H1 (cell line): ENCODE measurements around the gene LGALS1. TPM values are rescaled to one million over a fixed set of nuclear protein-coding genes. Genes with fewer than 3 reads are reported as not detected.
"Not testable (repeated sequence)": the region's sequence is repeated elsewhere in the genome, so short reads cannot be mapped to it uniquely, and the experiment has no call there.

Source experiments
- CTCF ChIA-PET: fragments of 300-600 bp; sonication (Branson Sonifier 250); formaldehyde crosslinking; loops from one replicate; lab custom pipeline; 2021; ENCODE audit not compliant: partially characterized antibody; lab: Charles Lee
- POLR2A ChIA-PET: fragments of 300-600 bp; sonication (Branson Sonifier 250); formaldehyde crosslinking; loops from one replicate; lab custom pipeline; 2021; ENCODE audit warnings: inconsistent platforms; ENCODE audit not compliant: partially characterized antibody; lab: Charles Lee
- DNase-seq, 2 experiments: peaks; one replicate each; pipeline versions ENCODE4 v3.0.0 to v3.0.0-alpha.2; 2010 to 2022; ENCODE audit warnings: low spot score in 2 of 2, low read depth in 1 of 2, mixed read lengths in 1 of 2
- FAIRE-seq: peaks from 2 replicates; lab custom pipeline; 2011; peaks lifted over from hg19 to GRCh38; lab: Jason Lieb, UNC
- H2AFZ ChIP-seq: 2 replicates; pipeline ENCODE4 v1.8.1; 2012; ENCODE audit warnings: low read length, inconsistent platforms
- H2AK5ac ChIP-seq: 2 replicates; pipeline ENCODE4 v1.6.1; 2013; ENCODE audit warnings: low read depth, low read length
- H2BK120ac ChIP-seq: replicated peaks from 2 replicates; pipeline ENCODE3; 2013; ENCODE audit warnings: low read depth, low read length, inconsistent platforms
- H2BK12ac ChIP-seq: 2 replicates; pipeline ENCODE4 v1.6.1; 2013; ENCODE audit warnings: low read depth, low read length
- H2BK15ac ChIP-seq: 2 replicates; pipeline ENCODE4 v1.6.1; 2013; ENCODE audit warnings: low read length
- H2BK20ac ChIP-seq: 2 replicates; pipeline ENCODE4 v1.6.1; 2013; ENCODE audit warnings: low read length
- H2BK5ac ChIP-seq: 2 replicates; pipeline ENCODE4 v1.6.1; 2013; ENCODE audit warnings: low read depth, low read length
- H3K14ac ChIP-seq: 2 replicates; pipeline ENCODE4 v1.6.1; 2013; ENCODE audit warnings: inconsistent platforms; ENCODE audit not compliant: insufficient read length
- H3K18ac ChIP-seq: 2 replicates; pipeline ENCODE4 v1.6.1; 2013; ENCODE audit warnings: low read length; ENCODE audit errors: extremely low read depth
- H3K23ac ChIP-seq: 2 replicates; pipeline ENCODE4 v1.6.1; 2013; ENCODE audit warnings: inconsistent platforms; ENCODE audit not compliant: insufficient read length
- H3K23me2 ChIP-seq: 2 replicates; pipeline ENCODE4 v1.6.1; 2013; ENCODE audit warnings: low read depth, low read length
- H3K27ac ChIP-seq: 2 replicates; pipeline ENCODE4 v1.6.1; 2011; ENCODE audit warnings: low read depth, low read length, inconsistent platforms
- H3K27me3 ChIP-seq, 4 experiments: replicated peaks in 1 of 4; 1 replicate in 1 of 4; 2 replicates in 3 of 4; pipeline versions ENCODE4 v1.6.1 to v1.8.1; 2011 to 2013; ENCODE audit warnings: low read length in 3 of 4, mild to moderate bottlenecking in 3 of 4, inconsistent platforms in 2 of 4, mixed read lengths in 2 of 4, moderate library complexity in 1 of 4; ENCODE audit not compliant: control insufficient read depth in 3 of 4, insufficient read depth in 3 of 4; ENCODE audit errors: extremely low read depth in 1 of 4
- H3K36me3 ChIP-seq, 4 experiments: 2 replicates each; pipeline versions ENCODE4 v1.6.1 to v1.8.1; 2011 to 2013; ENCODE audit warnings: mild to moderate bottlenecking in 4 of 4, low read length in 3 of 4, moderate library complexity in 2 of 4, control low read depth in 1 of 4, inconsistent platforms in 1 of 4; ENCODE audit not compliant: insufficient read depth in 4 of 4, control insufficient read depth in 2 of 4
- H3K4ac ChIP-seq: replicated peaks from 2 replicates; pipeline ENCODE3; 2013; ENCODE audit warnings: low read length, low read depth, mixed read lengths, inconsistent platforms; ENCODE audit not compliant: insufficient read length
- H3K4me1 ChIP-seq, 4 experiments: replicated peaks in 1 of 4; 1 replicate in 1 of 4; 2 replicates in 3 of 4; pipeline versions ENCODE4 v1.6.1 to v1.8.1; 2011 to 2013; ENCODE audit warnings: low read length in 3 of 4, inconsistent platforms in 2 of 4, mixed read lengths in 1 of 4; ENCODE audit not compliant: insufficient read depth in 4 of 4, control insufficient read depth in 3 of 4
- H3K4me2 ChIP-seq, 2 experiments: 2 replicates each; pipeline versions ENCODE4 v1.6.1 to v1.8.1; 2011 to 2013; ENCODE audit warnings: low read depth in 2 of 2, low read length in 2 of 2, control low read depth in 1 of 2, inconsistent platforms in 1 of 2, mild to moderate bottlenecking in 1 of 2; ENCODE audit not compliant: insufficient read depth in 1 of 2
- H3K4me3 ChIP-seq, 4 experiments: fragments of 200-600, 300-600 bp in 1 of 4; sonication (generic), shearing (Covaris generic), sonication (Bioruptor Twin) in 1 of 4; 2 replicates each; pipeline versions ENCODE4 v1.5.1 to v1.8.1; 2011 to 2016; ENCODE audit warnings: low read length in 4 of 4, low read depth in 3 of 4, control low read depth in 2 of 4, inconsistent platforms in 2 of 4, mild to moderate bottlenecking in 2 of 4, mixed read lengths in 1 of 4, moderate library complexity in 1 of 4; ENCODE audit not compliant: insufficient read depth in 2 of 4; ENCODE audit errors: extremely low read depth in 1 of 4
- H3K56ac ChIP-seq: replicated peaks from 2 replicates; pipeline ENCODE3; 2013; ENCODE audit warnings: low read depth, mild to moderate bottlenecking, mixed read lengths, low read length, inconsistent platforms; ENCODE audit not compliant: insufficient read length
- H3K79me1 ChIP-seq: 2 replicates; pipeline ENCODE4 v1.6.1; 2013; ENCODE audit warnings: low read depth, low read length, control low read depth
- H3K79me2 ChIP-seq, 2 experiments: 2 replicates each; pipeline versions ENCODE4 v1.6.1 to v1.8.1; 2012 to 2013; ENCODE audit warnings: low read length in 2 of 2, mild to moderate bottlenecking in 2 of 2, inconsistent platforms in 1 of 2; ENCODE audit not compliant: insufficient read depth in 2 of 2, control insufficient read depth in 1 of 2
- H3K9ac ChIP-seq, 4 experiments: replicated peaks in 1 of 4; 1 replicate in 1 of 4; 2 replicates in 3 of 4; pipeline versions ENCODE4 v1.6.1 to v1.8.1; 2011 to 2013; ENCODE audit warnings: low read depth in 3 of 4, low read length in 3 of 4, control low read depth in 2 of 4, mild to moderate bottlenecking in 2 of 4, moderate library complexity in 2 of 4, inconsistent platforms in 1 of 4; ENCODE audit errors: extremely low read depth in 1 of 4
- H3K9me3 ChIP-seq, 2 experiments: 2 replicates each; pipeline versions ENCODE4 v1.6.1 to v1.8.1; 2012 to 2013; ENCODE audit warnings: mild to moderate bottlenecking in 2 of 2, moderate library complexity in 2 of 2, control low read depth in 1 of 2, inconsistent platforms in 1 of 2, low read depth in 1 of 2, low read length in 1 of 2, mixed read lengths in 1 of 2; ENCODE audit not compliant: insufficient read depth in 2 of 2
- H4K20me1 ChIP-seq, 2 experiments: replicated peaks in 1 of 2; 2 replicates each; pipeline versions ENCODE3 to v1.8.1; 2011 to 2013; ENCODE audit warnings: inconsistent platforms in 2 of 2, low read length in 2 of 2, mild to moderate bottlenecking in 1 of 2; ENCODE audit not compliant: insufficient read depth in 2 of 2, control insufficient read depth in 1 of 2
- H4K5ac ChIP-seq: 2 replicates; pipeline ENCODE4 v1.6.1; 2013; ENCODE audit warnings: low read length, low read depth, mixed read lengths, inconsistent platforms; ENCODE audit not compliant: insufficient read length
- H4K8ac ChIP-seq: 2 replicates; pipeline ENCODE4 v1.8.0; 2013; ENCODE audit warnings: mild to moderate bottlenecking, moderate library complexity, low read length, inconsistent platforms; ENCODE audit not compliant: insufficient read depth; ENCODE audit errors: extremely low read depth
- H4K91ac ChIP-seq: replicated peaks from 2 replicates; pipeline ENCODE3; 2013; ENCODE audit warnings: low read length, mixed read lengths, inconsistent platforms; ENCODE audit not compliant: insufficient read length
- WGBS, 2 experiments: shearing (Covaris generic) in 1 of 2; methylation state at CpG; one replicate each; pipeline versions ENCODE4 v1.1.6 to v1.1.7; 2013 to 2015; ENCODE audit warnings: low lambda C conversion rate in 2 of 2, mixed read lengths in 2 of 2, inconsistent platforms in 1 of 2, low coverage in 1 of 2, missing lambda C conversion rate in 1 of 2; ENCODE audit not compliant: insufficient replicate concordance in 2 of 2, insufficient coverage in 1 of 2, insufficient read length in 1 of 2; ENCODE audit errors: extremely low coverage in 1 of 2, missing lambda C conversion rate in 1 of 2; 5-methylcytosine and 5-hydroxymethylcytosine counted together
- polyA plus RNA-seq, 7 experiments: library from polyadenylated mRNA; depleted of rRNA in 3 of 7; stranded (reverse) in 5 of 7; unstranded in 2 of 7; fragments of >200 nt in 5 of 7; fragments of 200-250 nt in 2 of 7; gene quantifications; 1 replicate in 5 of 7; 2 replicates in 1 of 7; 4 replicates in 1 of 7; pipeline versions ENCODE4 v1.2.1 to v1.2.3, GENCODE V29; 2011 to 2013; ENCODE audit warnings: missing spikeins in 2 of 7, mixed read lengths in 2 of 7
- total RNA-seq: library from RNA; stranded (reverse); fragmentation: NEBNext Ultra II Directional; extraction: Animal tissue kit (Norgen Biotek cat#: 25700); gene quantifications from 2 replicates; pipeline ENCODE4 v1.2.1, GENCODE V29; 2021

LGALS1 gene
- total and polyA plus RNA-seq, 2 of the 8 experiments (the other 6 are each of a cell fraction or from before 2014, with no cell fraction given), result 12.0 to 92.4 TPM

GRCh38 chr22:37717235-37717634 is 41.8 kb downstream of the LGALS1 start:
- not testable (repeated sequence) for H3K9ac ChIP-seq, H2BK12ac ChIP-seq, H3K9me3 ChIP-seq, H3K4me1 ChIP-seq, H4K20me1 ChIP-seq, H2BK15ac ChIP-seq, H3K4me2 ChIP-seq, H3K79me2 ChIP-seq, H4K5ac ChIP-seq, H3K23me2 ChIP-seq, H3K4ac ChIP-seq, DNase-seq, H2BK20ac ChIP-seq, H3K14ac ChIP-seq, H2BK120ac ChIP-seq, H3K18ac ChIP-seq, FAIRE-seq, H4K8ac ChIP-seq, H2AFZ ChIP-seq, H3K79me1 ChIP-seq, H3K56ac ChIP-seq, H3K4me3 ChIP-seq, H4K91ac ChIP-seq, H3K23ac ChIP-seq, H2BK5ac ChIP-seq, H2AK5ac ChIP-seq, H3K27me3 ChIP-seq, H3K27ac ChIP-seq
- CTCF ChIA-PET, result interaction anchor here (0.9 to 1.3 kb wide), 3 partner anchors 36 to 76 kb away, joined by 3 to 4 read pairs (median 3); no protein-coding TSS in a partner anchor
- H3K36me3 ChIP-seq, result peaks cover 5 to 30% (median 13%) of the 10 kb centered on the region in 4 experiments; a peak in 7 of 8 replicates
- POLR2A ChIA-PET, result interaction anchor here (1.9 kb wide), 1 partner anchor 14 kb away, joined by 5 read pairs; no protein-coding TSS in a partner anchor
- 92% methylated on average over 7 of the region's 7 CpGs; no CpG with 5 or more reads in 1 of the 2 experiments for WGBS, 2 experiments
